ENCODE data around the gene MFSD8.
"Not testable (repeated sequence)": the region's sequence is repeated elsewhere in the genome, so short reads cannot be mapped to it uniquely, and the experiment has no call there.

Gene MFSD8

GRCh38 chr4:127975121-127975770 lies 10.3 kb upstream of the MFSD8 start:
- DNase-seq (ENCODE audit: low read depth), result no peak
- TF ChIP-seq MAX (IDR thresholded peaks at IDR 0.05; ENCODE audit: low read depth, low read length) (no peak), CTCF (IDR thresholded peaks at IDR 0.05; ENCODE audit: low read depth, low read length) (no peak), MYC (IDR thresholded peaks at IDR 0.05; ENCODE audit: low read depth, low read length) (no peak), POLR2A (IDR thresholded peaks at IDR 0.05; ENCODE audit: extremely low read depth, insufficient read length) (no peak)
- H3K4me3 ChIP-seq (ENCODE audit: low read depth, low read length), result no peak overlapping the region

- not testable (repeated sequence) for H3K4me3 ChIP-seq (ENCODE audit: low read depth, low read length); DNase-seq (ENCODE audit: low read depth)
Measured at GRCh38 chr4:127970925-127971324, 6.0 kb upstream of the MFSD8 start.

- no peak for DNase-seq (ENCODE audit: low read depth)
- H3K4me3 ChIP-seq (ENCODE audit: low read depth, low read length), result no peak overlapping the region
- no peak for TF ChIP-seq CTCF (IDR thresholded peaks at IDR 0.05; ENCODE audit: low read depth, low read length)
- no peak for TF ChIP-seq MYC (IDR thresholded peaks at IDR 0.05; ENCODE audit: low read depth, low read length)
- TF ChIP-seq MAX (IDR thresholded peaks at IDR 0.05; ENCODE audit: low read depth, low read length), result no peak
- no peak for TF ChIP-seq POLR2A (IDR thresholded peaks at IDR 0.05; ENCODE audit: extremely low read depth, insufficient read length)
Measured at GRCh38 chr4:127968586-127968985, 3.6 kb upstream of the MFSD8 start.

GRCh38 chr4:127967141-127967775 lies 2.3 kb upstream of the MFSD8 start:
- TF ChIP-seq POLR2A (IDR thresholded peaks at IDR 0.05; ENCODE audit: extremely low read depth, insufficient read length) (no peak), CTCF (IDR thresholded peaks at IDR 0.05; ENCODE audit: low read depth, low read length) (no peak), MAX (IDR thresholded peaks at IDR 0.05; ENCODE audit: low read depth, low read length) (no peak), MYC (IDR thresholded peaks at IDR 0.05; ENCODE audit: low read depth, low read length) (no peak)
- DNase-seq (ENCODE audit: low read depth), result no peak
- H3K4me3 ChIP-seq (ENCODE audit: low read depth, low read length), result no peak overlapping the region

GRCh38 chr4:127965803-127966175 lies 816 bp upstream of the MFSD8 start:
- TF ChIP-seq CTCF (IDR thresholded peaks at IDR 0.05; ENCODE audit: low read depth, low read length) (no peak), MYC (IDR thresholded peaks at IDR 0.05; ENCODE audit: low read depth, low read length) (no peak), POLR2A (IDR thresholded peaks at IDR 0.05; ENCODE audit: extremely low read depth, insufficient read length) (no peak), MAX (IDR thresholded peaks at IDR 0.05; ENCODE audit: low read depth, low read length) (no peak)
- DNase-seq (ENCODE audit: low read depth), result peak; percentile 64
- H3K4me3 ChIP-seq (ENCODE audit: low read depth, low read length), result peak overlapping the region; percentile 76

- H3K4me3 ChIP-seq (ENCODE audit: low read depth, low read length), result peak overlapping the region; percentile 76
- DNase-seq (ENCODE audit: low read depth), result not testable (repeated sequence)
Measured at GRCh38 chr4:127964426-127965061, 429 bp downstream of the MFSD8 start.

- H3K4me3 ChIP-seq (ENCODE audit: low read depth, low read length), result not testable (repeated sequence)
- peak; percentile 33 for DNase-seq (ENCODE audit: low read depth)
Measured at GRCh38 chr4:127963633-127964398, 1.2 kb downstream of the MFSD8 start.
